ENCODE results near the gene PRKN.

DNA sequence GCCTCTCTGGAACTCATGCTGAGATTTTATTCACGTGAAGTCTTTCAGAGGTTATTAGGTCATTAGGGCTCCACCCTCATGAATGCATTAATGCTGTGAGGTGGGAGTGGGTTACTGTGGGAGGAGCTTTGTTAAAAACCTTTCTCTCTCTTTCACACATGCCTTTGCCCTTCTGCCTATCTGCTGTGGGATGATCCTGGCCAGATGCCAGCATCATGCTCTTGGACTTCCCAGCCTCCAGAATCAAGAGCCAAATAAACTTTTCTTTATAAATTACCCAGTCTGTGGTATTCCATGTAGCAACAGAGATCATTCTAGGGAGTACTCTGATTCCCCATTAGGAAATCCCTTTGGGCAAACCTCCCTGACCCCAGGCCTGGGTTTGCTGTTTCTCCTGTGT lies 1323.8 kb downstream of the PRKN start:
- TF ChIP-seq EZH2 (IDR thresholded peaks at IDR 0.05; ENCODE audit: borderline replicate concordance, low read depth, low read length, severe bottlenecking) (no peak), CTCF (IDR thresholded peaks at IDR 0.05; ENCODE audit: borderline replicate concordance, extremely low read depth, low read length, poor library complexity, severe bottlenecking) (no peak)

Measured in DND-41 (cell line).